Measurements from ENCODE around the gene DNAJC9.

The DNAJC9 gene

GRCh38 chr10:73238990-73239566 is 8.0 kb downstream of the DNAJC9 start:
- no peak for DNase-seq (ENCODE audit: low read depth, low spot score)

- DNase-seq (ENCODE audit: low read depth, low spot score), result no peak
These were observed 12.4 kb downstream of the DNAJC9 start for GRCh38 chr10:73234695-73235094.

- no peak for DNase-seq (ENCODE audit: low read depth, low spot score)
These were observed 13.2 kb downstream of the DNAJC9 start for GRCh38 chr10:73233883-73234282.

- DNase-seq (ENCODE audit: low read depth, low spot score), result no peak
These were observed 14.2 kb downstream of the DNAJC9 start for GRCh38 chr10:73232887-73233286.

- DNase-seq (ENCODE audit: low read depth, low spot score), result no peak
These were observed 17.5 kb downstream of the DNAJC9 start for GRCh38 chr10:73229567-73229966.

- no peak for DNase-seq (ENCODE audit: low read depth, low spot score)
These were observed 18.8 kb downstream of the DNAJC9 start for GRCh38 chr10:73228247-73228646.

GRCh38 chr10:73226663-73227062 is 20.4 kb downstream of the DNAJC9 start:
- DNase-seq (ENCODE audit: low read depth, low spot score), result no peak

GRCh38 chr10:73225518-73225917 is 21.5 kb downstream of the DNAJC9 start:
- DNase-seq (ENCODE audit: low read depth, low spot score), result no peak

GRCh38 chr10:73220989-73221388 is 26.1 kb downstream of the DNAJC9 start:
- DNase-seq (ENCODE audit: low read depth, low spot score), result no peak

GRCh38 chr10:73219384-73219783 is 27.7 kb downstream of the DNAJC9 start:
- DNase-seq (ENCODE audit: low read depth, low spot score), result no peak

- no peak for DNase-seq (ENCODE audit: low read depth, low spot score)
These were observed 28.4 kb downstream of the DNAJC9 start for GRCh38 chr10:73218431-73219191.

- DNase-seq (ENCODE audit: low read depth, low spot score), result no peak
These were observed 29.4 kb downstream of the DNAJC9 start for GRCh38 chr10:73217628-73218027.

GRCh38 chr10:73215749-73216148 is 31.3 kb downstream of the DNAJC9 start:
- DNase-seq (ENCODE audit: low read depth, low spot score), result no peak

GRCh38 chr10:73211106-73211811 is 35.8 kb downstream of the DNAJC9 start:
- DNase-seq (ENCODE audit: low read depth, low spot score), result no peak

- no peak for DNase-seq (ENCODE audit: low read depth, low spot score)
These were observed 36.5 kb downstream of the DNAJC9 start for GRCh38 chr10:73210395-73211105.

- no peak for DNase-seq (ENCODE audit: low read depth, low spot score)
These were observed 37.4 kb downstream of the DNAJC9 start for GRCh38 chr10:73209705-73210104.

GRCh38 chr10:73207883-73208282 is 39.2 kb downstream of the DNAJC9 start:
- DNase-seq (ENCODE audit: low read depth, low spot score), result no peak

- DNase-seq (ENCODE audit: low read depth, low spot score), result no peak
These were observed 40.7 kb downstream of the DNAJC9 start for GRCh38 chr10:73206385-73206784.

GRCh38 chr10:73205890-73206289 is 41.2 kb downstream of the DNAJC9 start:
- no peak for DNase-seq (ENCODE audit: low read depth, low spot score)

GRCh38 chr10:73205081-73205480 is 42.0 kb downstream of the DNAJC9 start:
- DNase-seq (ENCODE audit: low read depth, low spot score), result no peak
